ENCODE measurements around the gene SPINK2.

DNA sequence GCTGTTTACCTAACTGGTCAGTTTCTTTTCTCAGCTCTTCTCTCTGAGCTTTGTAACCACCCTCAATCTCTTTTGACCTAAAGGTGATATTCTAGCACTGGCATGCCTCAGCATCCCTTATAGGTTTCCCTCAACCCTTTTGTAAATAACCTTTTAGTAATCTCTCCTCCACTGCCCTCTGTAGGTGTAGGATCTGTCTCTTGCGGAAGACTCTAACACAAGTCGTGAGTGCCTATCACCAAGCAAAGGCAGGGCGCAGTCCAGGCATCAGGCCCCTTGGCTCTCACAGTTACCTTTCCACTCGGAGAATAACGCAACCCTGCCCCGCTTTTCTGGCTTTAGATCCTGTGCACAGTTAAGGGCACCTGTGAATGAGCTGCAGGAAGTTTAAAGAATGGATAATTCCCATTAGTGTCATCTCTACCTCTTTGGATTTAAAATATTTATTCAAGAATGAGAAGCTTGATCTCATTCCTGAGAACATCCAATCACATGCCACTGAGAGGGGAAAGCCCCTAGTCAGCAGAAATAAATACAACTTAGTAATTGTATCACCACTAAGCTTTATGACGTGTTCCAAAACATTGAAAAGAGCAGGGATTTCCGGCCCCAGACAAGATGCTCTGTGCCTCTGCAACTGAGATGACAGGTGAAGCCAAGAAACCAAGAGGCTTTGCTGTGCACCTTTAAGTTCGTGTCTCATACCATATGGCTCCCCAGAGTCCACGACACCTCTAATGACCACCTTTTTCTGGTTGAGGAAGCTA lies 58.8 kb downstream of the SPINK2 start:
- TF ChIP-seq POLR2A (IDR thresholded peaks at IDR 0.05) (no peak), POLR2AphosphoS5 (IDR thresholded peaks at IDR 0.05) (no peak)
- TF ChIP-seq, protein P1, sequence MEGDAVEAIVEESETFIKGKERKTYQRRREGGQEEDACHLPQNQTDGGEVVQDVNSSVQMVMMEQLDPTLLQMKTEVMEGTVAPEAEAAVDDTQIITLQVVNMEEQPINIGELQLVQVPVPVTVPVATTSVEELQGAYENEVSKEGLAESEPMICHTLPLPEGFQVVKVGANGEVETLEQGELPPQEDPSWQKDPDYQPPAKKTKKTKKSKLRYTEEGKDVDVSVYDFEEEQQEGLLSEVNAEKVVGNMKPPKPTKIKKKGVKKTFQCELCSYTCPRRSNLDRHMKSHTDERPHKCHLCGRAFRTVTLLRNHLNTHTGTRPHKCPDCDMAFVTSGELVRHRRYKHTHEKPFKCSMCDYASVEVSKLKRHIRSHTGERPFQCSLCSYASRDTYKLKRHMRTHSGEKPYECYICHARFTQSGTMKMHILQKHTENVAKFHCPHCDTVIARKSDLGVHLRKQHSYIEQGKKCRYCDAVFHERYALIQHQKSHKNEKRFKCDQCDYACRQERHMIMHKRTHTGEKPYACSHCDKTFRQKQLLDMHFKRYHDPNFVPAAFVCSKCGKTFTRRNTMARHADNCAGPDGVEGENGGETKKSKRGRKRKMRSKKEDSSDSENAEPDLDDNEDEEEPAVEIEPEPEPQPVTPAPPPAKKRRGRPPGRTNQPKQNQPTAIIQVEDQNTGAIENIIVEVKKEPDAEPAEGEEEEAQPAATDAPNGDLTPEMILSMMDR (IDR thresholded peaks at IDR 0.05): no peak
